Midbrain (tissue), 1 donor: ENCODE measurements around the gene CTPS1.

Experiments used
- DNase-seq: peaks from one replicate; lab custom pipeline; 2025; lab: John Stamatoyannopoulos, UW

CTPS1 gene, protein sequence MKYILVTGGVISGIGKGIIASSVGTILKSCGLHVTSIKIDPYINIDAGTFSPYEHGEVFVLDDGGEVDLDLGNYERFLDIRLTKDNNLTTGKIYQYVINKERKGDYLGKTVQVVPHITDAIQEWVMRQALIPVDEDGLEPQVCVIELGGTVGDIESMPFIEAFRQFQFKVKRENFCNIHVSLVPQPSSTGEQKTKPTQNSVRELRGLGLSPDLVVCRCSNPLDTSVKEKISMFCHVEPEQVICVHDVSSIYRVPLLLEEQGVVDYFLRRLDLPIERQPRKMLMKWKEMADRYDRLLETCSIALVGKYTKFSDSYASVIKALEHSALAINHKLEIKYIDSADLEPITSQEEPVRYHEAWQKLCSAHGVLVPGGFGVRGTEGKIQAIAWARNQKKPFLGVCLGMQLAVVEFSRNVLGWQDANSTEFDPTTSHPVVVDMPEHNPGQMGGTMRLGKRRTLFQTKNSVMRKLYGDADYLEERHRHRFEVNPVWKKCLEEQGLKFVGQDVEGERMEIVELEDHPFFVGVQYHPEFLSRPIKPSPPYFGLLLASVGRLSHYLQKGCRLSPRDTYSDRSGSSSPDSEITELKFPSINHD

GRCh38 chr1:40979241-40980067, at the start of gene CTPS1:
CTPS1 (plus strand) TSS chr1:40979696; CDS start chr1:40983291, 3,595 bp downstream.
- DNase-seq: peak; percentile 96

- no peak for DNase-seq
These were observed 49.1 kb upstream of the CTPS1 start for GRCh38 chr1:40930174-40930964.

GRCh38 chr1:40931601-40932000, 47.9 kb upstream of the CTPS1 start:
- DNase-seq: no peak

- no peak for DNase-seq
These were observed 47.5 kb upstream of the CTPS1 start for GRCh38 chr1:40932006-40932405.

- DNase-seq: no peak
These were observed 42.6 kb upstream of the CTPS1 start for GRCh38 chr1:40936931-40937339.

GRCh38 chr1:40938393-40938792, 41.1 kb upstream of the CTPS1 start:
- DNase-seq: no peak

DNA sequence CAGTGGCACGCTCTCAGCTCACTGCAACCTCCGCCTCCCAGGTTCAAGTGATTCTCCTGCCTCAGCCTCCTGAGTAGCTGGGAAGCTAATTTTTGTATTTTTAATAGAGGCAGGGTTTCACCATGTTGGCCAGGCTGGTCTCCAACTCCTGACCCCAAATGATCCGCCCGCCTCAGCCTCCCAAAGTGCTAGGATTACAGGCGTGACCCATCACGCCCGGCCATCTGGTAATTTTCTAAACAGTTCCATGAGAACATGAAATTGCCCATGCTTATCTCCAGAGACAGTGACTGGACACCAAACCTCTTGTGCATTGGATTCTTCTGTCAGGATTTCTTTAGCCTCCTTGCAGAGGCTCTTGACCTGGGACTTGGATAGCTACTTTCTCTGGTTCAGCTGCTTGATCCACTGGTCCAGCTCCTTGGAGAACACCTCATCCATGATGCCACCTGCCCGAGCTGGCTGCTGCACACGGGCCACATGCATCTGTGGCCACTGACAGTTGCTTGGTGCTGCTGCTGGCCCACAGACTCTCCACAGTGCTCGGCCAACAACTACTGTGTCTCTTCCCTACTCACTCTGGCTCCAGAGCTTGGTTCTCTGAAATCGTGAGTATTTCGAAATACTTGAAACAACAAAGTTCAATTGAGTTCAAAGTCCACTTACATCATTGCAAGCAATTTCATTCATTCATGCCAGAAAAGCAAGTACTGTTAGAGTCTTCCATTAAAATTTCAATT, 40.0 kb upstream of the CTPS1 start:
- DNase-seq: peak; percentile 54

DNA sequence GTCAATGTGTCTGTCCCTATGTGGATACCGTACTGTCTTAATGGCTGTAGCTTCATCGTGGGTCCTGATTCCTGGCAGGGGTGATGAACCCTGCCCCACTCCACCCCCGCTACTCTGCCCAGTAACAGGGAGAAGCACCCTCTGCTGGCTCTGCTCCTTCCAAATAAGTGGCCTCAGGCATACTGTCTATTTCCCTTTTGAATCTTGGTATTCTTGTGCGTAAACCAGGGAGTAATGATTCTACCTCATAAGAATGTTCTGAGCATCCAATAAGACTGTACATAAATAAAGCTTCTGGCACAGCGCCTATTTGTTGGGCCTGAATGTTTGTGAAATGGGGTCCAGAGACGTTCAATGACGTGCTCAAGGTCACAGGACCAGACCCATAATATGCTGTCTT, 35.2 kb upstream of the CTPS1 start:
- DNase-seq: no peak

- no peak for DNase-seq
These were observed 34.6 kb upstream of the CTPS1 start for GRCh38 chr1:40944841-40945430.

DNA sequence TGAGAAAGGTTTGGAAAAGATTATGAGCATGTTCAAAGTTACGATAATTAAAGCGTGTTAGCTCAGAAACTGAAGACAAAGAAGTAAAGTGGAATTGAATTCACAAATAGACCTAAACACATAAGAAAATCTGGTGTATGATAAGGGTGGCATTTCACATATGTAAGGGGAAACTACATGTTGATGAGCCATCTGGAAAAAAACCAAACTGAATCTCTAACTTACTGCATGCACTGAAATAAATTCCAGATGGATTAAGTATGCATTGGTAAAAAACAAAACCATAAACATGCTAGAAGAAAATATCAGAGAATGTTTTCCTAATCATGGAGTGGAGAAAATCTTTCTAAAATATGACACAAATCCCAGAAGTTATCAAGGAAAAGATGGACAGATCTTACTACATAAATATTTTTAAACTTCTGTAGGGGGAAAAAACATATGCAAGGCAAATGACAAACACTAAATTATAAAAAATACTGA, 34.0 kb upstream of the CTPS1 start:
- DNase-seq: no peak

DNA sequence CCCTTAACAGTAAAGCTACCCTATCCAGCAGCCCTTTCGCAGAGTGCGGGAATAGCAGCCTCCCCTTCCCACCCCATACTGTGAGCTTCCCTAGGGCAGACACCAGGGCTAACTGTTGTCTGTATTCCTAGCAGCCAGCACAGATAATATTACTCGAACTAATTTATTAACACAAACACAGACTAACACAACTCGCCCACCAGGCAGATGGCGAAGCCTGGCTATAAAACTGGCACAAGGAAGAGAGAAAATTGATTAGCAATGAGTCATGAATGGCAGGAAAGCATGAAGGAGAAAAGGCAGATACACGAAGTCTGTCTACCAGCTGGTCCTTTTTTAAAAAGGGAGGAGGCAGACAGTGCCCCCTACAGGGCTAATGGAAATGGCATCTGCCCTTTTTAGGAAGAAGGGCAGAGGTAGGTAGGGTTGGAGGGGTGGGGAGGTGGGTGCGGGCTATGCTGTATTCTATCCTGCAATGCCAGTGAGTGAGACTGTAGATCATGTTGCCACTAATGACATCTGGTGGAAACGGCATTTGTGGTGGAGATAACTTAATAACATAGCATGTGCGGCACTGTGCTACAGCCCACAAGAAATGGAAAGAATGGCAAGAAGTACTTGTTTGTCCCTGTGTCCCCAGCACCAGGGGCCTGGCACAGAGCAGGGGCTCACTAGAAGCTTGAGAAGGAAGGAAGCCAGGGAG, 30.6 kb upstream of the CTPS1 start:
- DNase-seq: peak; percentile 66

GRCh38 chr1:40949563-40949962, 29.9 kb upstream of the CTPS1 start:
- DNase-seq: no peak

GRCh38 chr1:40951943-40952743, 27.4 kb upstream of the CTPS1 start:
- DNase-seq: peak; percentile 64

DNA sequence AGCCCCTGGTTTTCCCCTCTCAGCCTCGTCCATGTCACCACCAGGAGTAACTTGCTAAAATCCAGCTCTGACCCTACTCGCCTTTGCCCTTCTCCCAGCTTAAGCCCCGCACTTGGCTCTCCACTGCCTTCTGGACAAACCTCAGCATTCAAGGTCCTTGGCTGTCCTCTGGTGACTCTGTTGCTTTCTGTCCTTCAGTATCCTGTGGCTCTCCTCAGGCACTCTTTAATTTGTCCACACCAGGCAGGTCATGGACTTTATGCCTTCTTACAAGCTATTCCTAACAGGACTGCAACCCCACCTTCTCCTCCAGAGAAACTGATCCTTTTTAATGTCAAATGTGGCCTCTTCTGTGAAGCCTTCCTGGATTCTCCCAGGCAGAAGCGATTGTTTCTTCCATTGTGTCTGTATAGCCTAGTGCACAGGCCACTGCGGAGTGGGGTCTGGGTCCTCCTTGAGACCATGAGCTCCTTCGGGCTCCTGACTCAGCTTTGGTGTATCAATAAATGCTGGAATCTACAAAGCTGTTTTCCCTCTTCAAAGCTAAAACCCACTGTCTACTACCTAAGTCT, 26.7 kb upstream of the CTPS1 start:
- no peak for DNase-seq

DNA sequence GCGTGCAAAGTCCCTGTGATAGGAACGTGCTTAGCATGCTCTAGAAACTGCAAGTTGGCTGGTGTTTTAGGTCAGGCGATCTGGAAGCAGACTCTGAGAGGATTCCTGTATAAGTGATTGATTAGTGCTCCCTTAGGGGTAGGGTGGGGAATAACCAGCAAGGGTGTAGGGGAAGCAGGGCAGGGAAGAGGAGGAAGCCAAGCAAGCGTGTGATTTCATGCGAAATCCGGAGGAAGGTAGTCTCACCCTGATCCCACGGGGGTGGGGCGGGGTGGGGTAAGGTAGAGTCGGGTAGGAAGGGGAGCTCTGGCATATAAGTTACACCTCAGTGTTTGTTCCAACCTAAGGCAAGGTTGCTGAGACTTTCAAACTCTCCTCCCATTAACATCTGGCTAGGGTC, 24.9 kb upstream of the CTPS1 start:
- DNase-seq: no peak

DNA sequence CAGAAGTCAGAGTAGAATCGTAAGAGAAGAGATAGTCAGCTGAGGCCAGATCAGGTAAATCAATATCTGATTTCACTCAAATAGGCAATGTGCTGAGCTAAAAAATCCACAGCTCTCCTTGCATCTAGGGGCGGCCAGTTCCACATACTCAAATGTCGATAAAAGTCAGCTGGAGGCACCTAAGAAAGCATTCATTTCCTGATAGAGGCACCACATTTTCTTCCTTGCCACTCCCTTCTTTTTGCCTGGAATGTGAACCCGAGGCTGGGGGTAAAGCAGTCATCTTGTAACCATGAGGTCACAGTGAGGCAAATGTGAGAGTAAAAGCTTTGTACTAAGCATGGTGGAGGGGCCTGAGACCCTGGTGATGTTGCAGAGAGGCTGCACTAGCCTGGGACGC, 24.2 kb upstream of the CTPS1 start:
- no peak for DNase-seq

DNA sequence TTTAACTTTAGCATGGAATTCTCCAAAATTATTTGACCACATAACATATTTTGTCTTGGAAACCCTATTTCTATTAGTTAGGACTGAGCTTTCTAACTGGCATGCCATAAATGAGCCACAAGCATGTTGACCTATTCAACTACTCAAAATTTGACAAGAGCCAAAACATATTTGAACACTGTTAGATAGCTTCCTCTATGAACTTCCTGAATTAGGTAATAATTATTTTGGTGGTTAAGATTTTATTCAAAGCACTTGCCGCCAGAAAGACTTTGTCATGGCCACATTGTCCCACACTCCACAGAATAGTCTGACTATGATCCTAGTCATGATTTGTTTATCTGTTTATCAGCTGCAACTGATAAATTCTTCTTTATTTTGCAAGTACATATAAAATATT, 23.1 kb upstream of the CTPS1 start:
- no peak for DNase-seq

DNA sequence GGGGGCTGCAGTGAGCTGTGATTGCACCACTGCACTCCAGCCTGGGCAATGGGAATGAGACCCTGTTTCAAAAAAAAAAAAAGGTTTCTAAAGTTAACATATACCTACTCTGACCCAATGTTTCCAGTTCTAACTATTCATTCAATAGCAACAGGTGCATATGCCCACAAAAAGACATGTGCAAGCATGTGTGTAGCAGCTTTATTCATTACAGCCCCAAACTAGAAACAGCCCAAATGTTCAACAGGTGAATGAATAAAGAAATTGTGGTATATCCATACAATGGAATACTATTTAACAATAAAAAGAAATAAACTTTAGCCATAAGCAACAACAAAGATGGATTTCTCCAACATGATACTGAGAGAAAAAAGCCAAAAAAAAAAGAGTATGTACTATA, 21.3 kb upstream of the CTPS1 start:
- no peak for DNase-seq

GRCh38 chr1:40965531-40965930, 14.0 kb upstream of the CTPS1 start:
- no peak for DNase-seq
